SK-N-SH treated with all-trans-retinoic acid at 6 μM for 48 hours (cell line): ENCODE results near the gene GPR153.

Source experiments
- ATAC-seq: fragments of 200-7000 bp; cut with Tn5 transposase; 3 replicates; pipeline ENCODE4 v1.9.1; 2020; ENCODE audit warnings: mild to moderate bottlenecking, moderate library complexity
- ARNTL ChIP-seq: fragments of 450-650 bp; formaldehyde crosslinking; IDR thresholded peaks from 2 replicates; pipeline ENCODE4 v1.5.0; 2020; ENCODE audit warnings: low read depth, mild to moderate bottlenecking, moderate library complexity, borderline replicate concordance
- BACH2 ChIP-seq: fragments of 250-450 bp; sonication (Bioruptor Pico); IDR thresholded peaks from 2 replicates; pipeline ENCODE4 v1.9.0; 2021; ENCODE audit warnings: mild to moderate bottlenecking, borderline replicate concordance
- CSDC2 ChIP-seq: fragments of 250-450 bp; sonication (Bioruptor Pico); IDR thresholded peaks from 2 replicates; pipeline ENCODE4 v1.5.0; 2020; ENCODE audit warnings: mild to moderate bottlenecking, moderate library complexity
- ESRRG ChIP-seq: fragments of 250-450 bp; sonication (Bioruptor Pico); IDR thresholded peaks from 2 replicates; pipeline ENCODE4 v1.6.1; 2021; ENCODE audit warnings: mild to moderate bottlenecking
- GLIS3 ChIP-seq: fragments of 250-450 bp; sonication (Bioruptor Pico); IDR thresholded peaks from 2 replicates; pipeline ENCODE4 v1.5.0; 2020; ENCODE audit warnings: mild to moderate bottlenecking, moderate library complexity
- ISL1 ChIP-seq: fragments of 250-450 bp; sonication (Bioruptor Pico); IDR thresholded peaks from 2 replicates; pipeline ENCODE4 v2.1.2; 2022; ENCODE audit warnings: mild to moderate bottlenecking, moderate library complexity
- PPARA ChIP-seq: fragments of 250-450 bp; sonication (Bioruptor Pico); IDR thresholded peaks from 2 replicates; pipeline ENCODE4 v1.5.0; 2020; ENCODE audit warnings: mild to moderate bottlenecking, borderline replicate concordance
- RARB ChIP-seq: fragments of 250-450 bp; sonication (Bioruptor Pico); IDR thresholded peaks from 2 replicates; pipeline ENCODE4 v1.8.0; 2021; ENCODE audit warnings: mild to moderate bottlenecking, moderate library complexity
- SNAI2 ChIP-seq: fragments of 250-450 bp; sonication (Bioruptor Pico); IDR thresholded peaks from 2 replicates; pipeline ENCODE4 v1.5.0; 2020; ENCODE audit warnings: mild to moderate bottlenecking, moderate library complexity
- TCF4 ChIP-seq: fragments of 250-450 bp; sonication (Bioruptor Pico); IDR thresholded peaks from 2 replicates; pipeline ENCODE4 v1.8.0; 2021; ENCODE audit warnings: mild to moderate bottlenecking, moderate library complexity, borderline replicate concordance
- TOX ChIP-seq: fragments of 250-450 bp; sonication (Bioruptor Pico); IDR thresholded peaks from 2 replicates; pipeline ENCODE4 v1.8.0; 2021; ENCODE audit warnings: mild to moderate bottlenecking, moderate library complexity, borderline replicate concordance
- ZC3H10 ChIP-seq: fragments of 250-450 bp; sonication (Bioruptor Pico); IDR thresholded peaks from 2 replicates; pipeline ENCODE4 v1.5.1; 2021; ENCODE audit warnings: mild to moderate bottlenecking, moderate library complexity
- ZFP3 ChIP-seq: fragments of 250-450 bp; sonication (Bioruptor Pico); IDR thresholded peaks from 2 replicates; pipeline ENCODE4 v1.5.0; 2020; ENCODE audit warnings: mild to moderate bottlenecking, moderate library complexity
- ZFP30 ChIP-seq: fragments of 450-650 bp; formaldehyde crosslinking; IDR thresholded peaks from 2 replicates; pipeline ENCODE4 v1.5.0; 2022; ENCODE audit warnings: mild to moderate bottlenecking, moderate library complexity
- ZNF565 ChIP-seq: fragments of 450-650 bp; formaldehyde crosslinking; conservative IDR thresholded peaks from 2 replicates; pipeline ENCODE4 v1.5.0; 2020; ENCODE audit warnings: low read depth, mild to moderate bottlenecking, moderate library complexity
- ZNF70 ChIP-seq: fragments of 450-650 bp; formaldehyde crosslinking; IDR thresholded peaks from 2 replicates; pipeline ENCODE4 v1.5.0; 2020; ENCODE audit warnings: mild to moderate bottlenecking, moderate library complexity
- ZNF8 ChIP-seq: fragments of 450-650 bp; formaldehyde crosslinking; IDR thresholded peaks from 2 replicates; pipeline ENCODE4 v1.5.0; 2020; ENCODE audit warnings: mild to moderate bottlenecking, moderate library complexity
- TF ChIP-seq, protein P1 (sequence below): fragments of 250-450 bp; sonication (Bioruptor Pico); IDR thresholded peaks from 2 replicates; pipeline ENCODE4 v1.8.0; 2021; ENCODE audit warnings: low read depth, mild to moderate bottlenecking, moderate library complexity, borderline replicate concordance
- TF ChIP-seq, protein P2 (sequence below): fragments of 250-450 bp; sonication (Bioruptor Pico); IDR thresholded peaks from 2 replicates; pipeline ENCODE4 v1.5.1; 2021; ENCODE audit warnings: mild to moderate bottlenecking, moderate library complexity

GPR153 gene

DNA sequence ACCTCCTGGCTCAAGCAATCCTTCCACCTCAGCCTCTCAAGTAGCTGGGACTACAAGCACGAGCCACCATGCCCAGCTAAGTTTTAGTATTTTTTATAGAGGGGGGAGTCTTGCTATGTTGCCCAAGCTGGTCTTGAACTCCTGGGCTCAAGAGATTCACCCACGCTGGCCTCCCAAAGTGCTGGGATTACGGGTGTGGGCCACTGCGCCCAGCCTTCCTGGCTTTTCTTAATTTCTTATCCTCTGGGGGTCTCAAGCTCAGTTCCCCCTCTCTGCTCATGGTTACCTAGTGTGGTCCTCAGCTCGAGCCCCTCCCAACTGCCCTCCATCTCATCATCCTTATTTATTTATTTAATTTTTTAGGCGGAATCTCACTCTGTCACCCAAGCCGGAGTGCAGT lies 58.6 kb downstream of the GPR153 start:
- no peak for TF ChIP-seq ZC3H10 (CRISPR knock-in tag)
- ATAC-seq = no peak

DNA sequence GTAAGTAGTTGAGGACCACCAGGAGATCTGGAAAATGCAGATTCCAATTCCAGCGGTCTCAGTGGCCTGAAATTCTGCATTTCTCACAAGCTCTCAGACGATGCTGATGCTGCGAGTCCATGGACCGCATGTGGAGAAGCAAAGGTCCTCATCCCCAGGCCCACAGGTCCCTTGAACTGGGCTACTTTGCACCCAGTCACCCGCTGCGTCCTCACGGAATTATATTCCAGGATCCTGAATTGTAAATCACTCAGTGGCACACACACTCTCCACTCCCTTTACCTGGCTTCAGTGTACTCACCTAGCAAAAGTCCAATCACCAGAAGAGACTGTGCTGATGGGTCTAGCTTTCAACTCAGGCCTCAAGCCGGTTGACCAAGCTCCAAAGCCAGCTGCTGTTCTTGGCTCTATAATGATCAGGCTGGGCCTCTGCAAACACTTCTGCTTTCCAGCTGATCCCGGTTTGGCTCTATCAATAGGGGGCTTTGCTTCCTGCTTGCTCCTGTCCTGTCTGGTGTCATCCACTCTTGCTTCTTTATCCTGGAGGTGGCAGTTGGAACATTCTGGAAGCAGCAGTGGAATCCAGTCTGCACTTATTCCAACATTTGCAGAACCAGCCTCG lies 60.6 kb downstream of the GPR153 start:
- ATAC-seq = no peak
- TF ChIP-seq PPARA (CRISPR knock-in tag) (no peak), TOX (CRISPR knock-in tag) (no peak), CSDC2 (CRISPR knock-in tag) (no peak), ZFP30 (CRISPR knock-in tag) (no peak), ZNF565 (CRISPR knock-in tag) (no peak), ZNF8 (CRISPR knock-in tag) (no peak), ZFP3 (CRISPR knock-in tag) (no peak)
- TF ChIP-seq, protein P1, sequence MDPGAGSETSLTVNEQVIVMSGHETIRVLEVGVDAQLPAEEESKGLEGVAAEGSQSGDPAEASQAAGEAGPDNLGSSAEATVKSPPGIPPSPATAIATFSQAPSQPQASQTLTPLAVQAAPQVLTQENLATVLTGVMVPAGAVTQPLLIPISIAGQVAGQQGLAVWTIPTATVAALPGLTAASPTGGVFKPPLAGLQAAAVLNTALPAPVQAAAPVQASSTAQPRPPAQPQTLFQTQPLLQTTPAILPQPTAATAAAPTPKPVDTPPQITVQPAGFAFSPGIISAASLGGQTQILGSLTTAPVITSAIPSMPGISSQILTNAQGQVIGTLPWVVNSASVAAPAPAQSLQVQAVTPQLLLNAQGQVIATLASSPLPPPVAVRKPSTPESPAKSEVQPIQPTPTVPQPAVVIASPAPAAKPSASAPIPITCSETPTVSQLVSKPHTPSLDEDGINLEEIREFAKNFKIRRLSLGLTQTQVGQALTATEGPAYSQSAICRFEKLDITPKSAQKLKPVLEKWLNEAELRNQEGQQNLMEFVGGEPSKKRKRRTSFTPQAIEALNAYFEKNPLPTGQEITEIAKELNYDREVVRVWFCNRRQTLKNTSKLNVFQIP (CRISPR knock-in tag) = no peak

DNA sequence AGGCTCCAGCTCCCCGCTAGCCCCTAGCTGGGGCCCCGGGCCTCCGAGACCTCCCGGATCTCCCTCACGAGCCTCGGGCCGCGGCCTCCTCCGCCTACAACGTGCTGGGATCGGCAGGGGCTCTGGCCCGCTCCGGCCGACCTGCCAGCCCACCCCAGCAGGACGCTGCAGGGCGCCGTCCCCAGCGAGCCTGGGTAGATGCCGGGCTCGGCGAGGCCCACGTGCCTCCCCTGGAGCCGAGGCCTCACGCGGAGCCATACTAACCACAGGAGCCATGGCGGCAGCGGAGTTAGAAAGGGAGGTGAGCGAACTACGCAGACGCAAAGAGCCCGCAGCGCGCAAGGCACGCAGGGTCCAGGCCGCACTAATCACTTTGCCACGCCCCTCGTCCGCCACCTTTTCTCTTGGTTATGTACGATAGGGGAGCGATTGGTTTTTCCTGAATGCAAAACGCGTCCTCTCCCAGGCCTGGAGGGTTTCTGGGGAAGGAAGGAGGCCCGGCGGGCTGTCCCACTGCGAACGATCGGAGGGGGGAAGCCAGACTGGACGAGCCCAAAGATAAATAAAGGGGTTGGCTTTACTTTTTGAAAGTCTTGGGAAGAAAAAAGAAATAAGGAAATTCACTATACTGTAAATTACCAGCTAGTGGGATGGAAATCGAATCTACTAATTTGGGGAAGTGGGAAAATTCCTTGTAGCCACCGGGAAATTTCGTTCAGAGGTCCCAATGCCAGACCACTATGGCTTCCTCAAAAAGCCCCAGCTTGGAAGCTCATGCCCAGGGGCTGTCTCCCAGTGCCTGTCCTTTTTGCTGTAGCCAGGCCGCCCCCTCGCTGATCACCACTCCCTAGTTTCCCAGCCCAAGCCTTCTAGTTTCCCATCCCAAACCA lies 61.4 kb downstream of the GPR153 start, which contains the start of gene RPL22:
RPL22 (minus strand) TSS at position 298 of the 890 bp plus-strand sequence; CDS start at position 276, 22 bp downstream.
- TF ChIP-seq ZNF70 (CRISPR knock-in tag) = no peak
- TF ChIP-seq ZFP3 (CRISPR knock-in tag) = 0 out of 2 replicates have a peak, but pooled peaks have one; percentile 14
- TF ChIP-seq SNAI2 = no peak
- no peak for TF ChIP-seq BACH2 (CRISPR knock-in tag)
- no peak for TF ChIP-seq TCF4
- TF ChIP-seq ZNF565 (CRISPR knock-in tag) = no peak
- ATAC-seq = peak; percentile 98

DNA sequence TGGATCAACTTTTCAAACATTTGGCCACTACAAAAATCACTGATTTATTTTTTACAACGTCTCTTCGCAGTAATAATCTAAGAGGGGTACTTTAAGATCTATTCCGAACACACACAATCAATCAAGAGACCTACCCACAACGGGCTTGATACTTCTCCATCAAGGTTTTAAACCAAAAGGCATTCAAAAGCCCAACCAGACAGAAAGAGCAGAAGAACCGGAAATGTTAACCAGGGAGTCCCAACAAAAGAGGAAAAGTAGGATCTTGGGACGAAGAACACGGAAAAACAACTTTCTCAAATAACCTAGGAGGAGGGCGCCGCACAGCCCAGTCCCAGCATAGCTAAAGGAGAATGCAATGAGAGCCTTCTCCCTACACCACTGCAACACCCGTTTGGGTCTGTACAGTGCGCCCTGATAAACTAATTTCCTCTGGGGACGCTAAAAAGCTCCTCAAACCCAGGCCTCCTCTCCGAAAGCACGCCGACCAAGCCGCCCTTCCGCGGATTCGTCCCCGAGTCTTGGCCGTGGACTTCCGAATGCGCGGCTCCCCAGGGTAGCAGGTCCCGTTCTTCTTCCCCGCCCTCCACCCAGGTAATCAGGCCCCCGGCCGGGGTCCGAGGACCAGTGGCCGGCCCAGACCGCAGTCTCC lies 62.1 kb downstream of the GPR153 start:
- ATAC-seq = peak; percentile 57
- TF ChIP-seq GLIS3 (CRISPR knock-in tag) (no peak), CSDC2 (CRISPR knock-in tag) (no peak), PPARA (CRISPR knock-in tag) (no peak), ISL1 (no peak), TCF4 (no peak), ZFP30 (CRISPR knock-in tag) (no peak), RARB (CRISPR knock-in tag) (no peak), ZNF8 (CRISPR knock-in tag) (no peak), TOX (CRISPR knock-in tag) (no peak), ARNTL (CRISPR knock-in tag) (no peak), ZC3H10 (CRISPR knock-in tag) (no peak), ESRRG (CRISPR knock-in tag) (no peak), ZFP3 (CRISPR knock-in tag) (no peak)
- TF ChIP-seq, protein P2, sequence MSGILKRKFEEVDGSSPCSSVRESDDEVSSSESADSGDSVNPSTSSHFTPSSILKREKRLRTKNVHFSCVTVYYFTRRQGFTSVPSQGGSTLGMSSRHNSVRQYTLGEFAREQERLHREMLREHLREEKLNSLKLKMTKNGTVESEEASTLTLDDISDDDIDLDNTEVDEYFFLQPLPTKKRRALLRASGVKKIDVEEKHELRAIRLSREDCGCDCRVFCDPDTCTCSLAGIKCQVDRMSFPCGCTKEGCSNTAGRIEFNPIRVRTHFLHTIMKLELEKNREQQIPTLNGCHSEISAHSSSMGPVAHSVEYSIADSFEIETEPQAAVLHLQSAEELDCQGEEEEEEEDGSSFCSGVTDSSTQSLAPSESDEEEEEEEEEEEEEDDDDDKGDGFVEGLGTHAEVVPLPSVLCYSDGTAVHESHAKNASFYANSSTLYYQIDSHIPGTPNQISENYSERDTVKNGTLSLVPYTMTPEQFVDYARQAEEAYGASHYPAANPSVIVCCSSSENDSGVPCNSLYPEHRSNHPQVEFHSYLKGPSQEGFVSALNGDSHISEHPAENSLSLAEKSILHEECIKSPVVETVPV (CRISPR knock-in tag) = no peak
- TF ChIP-seq, protein P1 (CRISPR knock-in tag) = no peak
